GM18909 (cell line): ENCODE results near the gene FKBP2.
A peak's percentile ranks its signal among the peaks of the same experiment; 100 is the strongest.

Experiments
- ATAC-seq: cut with Tn5 transposase; IDR thresholded peaks from one replicate; pipeline ENCODE4 v1.9.1; 2021; ENCODE audit warnings: mild to moderate bottlenecking; ENCODE audit not compliant: unreplicated experiment, poor library complexity

Gene FKBP2

GRCh38 chr11:64240435-64241240 is at the start of gene FKBP2:
TSS of gene FKBP2 (plus strand) at chr11:64241095. CDS start at chr11:64242388, 1,293 bp downstream.
- ATAC-seq, result peak; percentile 59

GRCh38 chr11:64192434-64192833 is 48.5 kb upstream of the FKBP2 start:
- ATAC-seq, result no peak

GRCh38 chr11:64196626-64197025 is 44.3 kb upstream of the FKBP2 start:
- no peak for ATAC-seq

- ATAC-seq, result no peak
Measured at GRCh38 chr11:64198511-64198910, 42.4 kb upstream of the FKBP2 start.

- no peak for ATAC-seq
Measured at GRCh38 chr11:64201543-64201942, 39.4 kb upstream of the FKBP2 start.

- ATAC-seq, result no peak
Measured at GRCh38 chr11:64202992-64203391, 37.9 kb upstream of the FKBP2 start.

GRCh38 chr11:64203421-64204079 is 37.3 kb upstream of the FKBP2 start:
- no peak for ATAC-seq

- ATAC-seq, result no peak
Measured at GRCh38 chr11:64204080-64204440, 36.8 kb upstream of the FKBP2 start.

GRCh38 chr11:64204464-64204989 is 36.4 kb upstream of the FKBP2 start:
- no peak for ATAC-seq

- ATAC-seq, result no peak
Measured at GRCh38 chr11:64206457-64207255, 34.2 kb upstream of the FKBP2 start, which contains the start of gene FERMT3. TSS of gene FERMT3 (plus strand) at chr11:64206721. CDS start at chr11:64207365, 644 bp downstream.

- ATAC-seq, result peak; percentile 53
Measured at GRCh38 chr11:64207256-64208085, 33.4 kb upstream of the FKBP2 start.

GRCh38 chr11:64208086-64208795 is 32.7 kb upstream of the FKBP2 start:
- ATAC-seq, result peak; percentile 6

- no peak for ATAC-seq
Measured at GRCh38 chr11:64208796-64209562, 31.9 kb upstream of the FKBP2 start.

GRCh38 chr11:64209563-64209843 is 31.4 kb upstream of the FKBP2 start:
- no peak for ATAC-seq

GRCh38 chr11:64210301-64211020 is 30.4 kb upstream of the FKBP2 start:
- no peak for ATAC-seq

GRCh38 chr11:64211181-64211872 is 29.6 kb upstream of the FKBP2 start:
- no peak for ATAC-seq

- no peak for ATAC-seq
Measured at GRCh38 chr11:64216879-64217278, 24.0 kb upstream of the FKBP2 start.
